CD4-positive, alpha-beta T cell treated with Interferon alpha-2 for 1 hour (primary cell): ENCODE data around the gene EHBP1.
"Not testable (repeated sequence)": the region's sequence is repeated elsewhere in the genome, so short reads cannot be mapped to it uniquely, and the experiment has no call there.

ENCODE experiments used
- DNase-seq, 2 donors: peaks; one replicate each; pipeline ENCODE4 v3.0.0-alpha.2; 2020 to 2022

The EHBP1 gene

GRCh38 chr2:62968668-62969067 lies 263.2 kb downstream of the EHBP1 start:
- DNase-seq, result no peak

DNA sequence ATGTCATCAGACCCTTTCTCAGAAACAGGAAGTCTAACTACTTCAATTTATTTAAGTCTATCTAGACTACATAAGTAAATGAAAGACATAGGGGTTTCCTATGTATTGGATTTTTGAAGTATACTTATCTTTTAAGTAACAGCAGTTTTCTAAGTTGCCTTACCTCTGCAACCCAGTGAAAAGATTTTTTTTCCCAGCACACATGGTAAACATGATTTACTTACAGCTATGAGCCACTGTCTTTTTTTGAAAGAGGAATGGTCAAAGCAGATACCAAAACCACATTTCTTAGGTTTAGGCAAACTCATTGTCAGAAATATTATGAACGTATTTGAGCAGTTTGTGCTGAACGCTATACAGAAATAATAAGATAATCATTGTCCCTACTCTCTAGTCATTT lies 266.4 kb downstream of the EHBP1 start:
- no peak for DNase-seq

- no peak for DNase-seq
Observed at GRCh38 chr2:62972601-62973000, 267.1 kb downstream of the EHBP1 start.

DNA sequence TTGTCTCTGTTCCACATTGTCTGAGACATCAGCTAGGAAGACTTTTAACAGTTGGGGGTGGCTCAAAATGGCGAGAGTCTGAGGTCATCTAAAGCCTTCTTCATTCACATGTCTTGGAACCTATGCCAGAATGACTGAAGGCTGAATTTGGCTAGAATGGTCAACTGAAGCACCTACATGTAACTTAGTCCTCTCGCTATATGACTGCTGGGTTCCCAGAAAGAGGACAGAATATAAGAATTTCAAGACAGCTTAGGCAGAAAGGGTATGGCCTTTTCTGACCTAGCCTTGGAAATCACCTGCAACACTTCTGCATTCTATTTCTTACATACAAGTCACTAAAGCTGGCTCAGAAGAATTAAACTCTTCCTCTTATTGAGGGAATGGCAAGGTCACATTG lies 269.5 kb downstream of the EHBP1 start:
- no peak for DNase-seq

DNA sequence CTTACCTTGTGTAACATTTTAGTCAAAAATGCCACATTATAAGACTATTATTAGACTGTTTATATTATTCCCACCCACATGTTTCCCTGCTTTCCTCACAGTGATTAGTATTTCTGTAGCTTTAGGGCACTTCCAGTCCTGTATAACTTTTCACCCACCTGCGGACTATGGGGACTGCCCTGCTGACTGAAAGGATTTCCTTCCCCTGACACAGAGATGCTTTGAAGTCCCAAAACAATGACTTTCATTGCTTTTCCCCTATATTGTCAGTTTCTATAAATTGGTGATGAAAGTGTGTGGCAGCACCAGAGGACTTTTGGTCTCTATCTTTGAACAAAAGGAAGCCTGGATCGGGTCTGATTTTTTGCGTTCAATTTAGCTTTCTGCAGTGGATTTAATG lies 286.1 kb downstream of the EHBP1 start:
- no peak for DNase-seq

GRCh38 chr2:62992561-62992960 lies 287.0 kb downstream of the EHBP1 start:
- no peak for DNase-seq

DNA sequence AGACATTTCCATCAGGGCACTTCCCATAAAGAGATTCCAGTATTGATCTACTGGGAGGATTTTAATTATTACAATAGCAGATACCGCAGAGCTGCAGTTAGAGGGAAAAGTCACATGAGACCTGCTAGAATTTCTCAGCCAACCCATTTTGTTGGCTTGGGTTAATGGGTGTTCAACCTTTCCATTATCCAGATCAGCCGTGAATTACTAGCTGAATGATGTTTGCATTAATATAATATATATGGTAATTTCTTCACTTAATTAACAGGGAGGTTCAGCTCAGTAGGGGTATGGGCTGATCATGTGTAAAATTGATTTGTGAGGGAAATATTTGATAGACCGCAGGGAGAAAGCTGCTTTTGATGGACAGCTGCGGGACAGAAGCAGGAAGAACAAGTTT lies 288.7 kb downstream of the EHBP1 start:
- DNase-seq, result no peak

DNA sequence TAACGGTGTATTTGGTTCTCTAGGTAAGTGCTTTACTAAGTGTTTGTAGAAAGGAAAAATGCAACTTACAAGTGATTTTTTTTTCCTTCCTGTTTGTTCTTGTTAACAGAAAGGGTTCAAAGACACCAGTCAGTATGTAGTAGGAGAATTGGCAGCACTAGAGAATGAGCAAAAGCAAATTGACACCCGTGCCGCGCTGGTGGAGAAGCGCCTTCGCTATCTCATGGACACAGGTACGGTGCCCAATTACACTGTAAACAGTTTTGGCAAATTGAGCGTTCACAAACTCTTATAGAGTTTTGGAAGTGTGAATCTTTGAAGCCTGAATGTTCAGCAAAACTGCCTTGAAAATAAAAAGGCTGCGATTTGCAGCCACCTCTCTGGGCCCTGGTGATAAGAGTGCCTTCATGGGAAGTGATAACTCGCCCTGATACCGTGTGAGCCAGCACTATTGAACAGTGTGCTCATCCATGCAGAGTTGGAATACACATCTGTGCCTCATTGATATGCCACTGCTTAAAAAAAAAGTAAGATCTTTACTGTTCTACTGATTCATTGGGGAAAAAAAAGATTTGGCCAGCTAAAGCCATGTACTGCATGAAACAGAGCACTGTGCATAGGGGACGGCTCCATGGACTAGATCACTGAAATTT lies 291.1 kb downstream of the EHBP1 start:
- DNase-seq, result no peak

- no peak for DNase-seq
Observed at GRCh38 chr2:62998949-62999348, 293.4 kb downstream of the EHBP1 start.

DNA sequence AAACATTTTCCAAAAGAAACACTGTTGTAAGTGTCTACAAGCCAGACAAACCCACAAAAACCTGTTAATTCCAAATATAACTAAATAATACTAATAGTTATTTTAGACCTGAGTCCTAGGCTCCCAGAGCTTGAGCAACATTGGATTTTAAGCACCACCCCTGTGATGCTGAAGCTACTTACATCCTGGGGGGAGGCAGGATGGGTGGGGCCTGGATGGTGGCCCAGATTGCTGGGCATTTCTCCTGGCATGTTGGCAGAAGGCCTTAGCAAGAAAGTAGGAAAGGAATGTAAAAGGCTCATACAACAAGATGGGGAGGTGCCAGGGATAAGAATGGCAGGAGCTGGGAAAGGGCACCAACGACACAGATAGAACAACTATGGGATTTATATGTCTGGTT lies 294.4 kb downstream of the EHBP1 start:
- no peak for DNase-seq

GRCh38 chr2:63000801-63001200 lies 295.3 kb downstream of the EHBP1 start:
- no peak for DNase-seq

DNA sequence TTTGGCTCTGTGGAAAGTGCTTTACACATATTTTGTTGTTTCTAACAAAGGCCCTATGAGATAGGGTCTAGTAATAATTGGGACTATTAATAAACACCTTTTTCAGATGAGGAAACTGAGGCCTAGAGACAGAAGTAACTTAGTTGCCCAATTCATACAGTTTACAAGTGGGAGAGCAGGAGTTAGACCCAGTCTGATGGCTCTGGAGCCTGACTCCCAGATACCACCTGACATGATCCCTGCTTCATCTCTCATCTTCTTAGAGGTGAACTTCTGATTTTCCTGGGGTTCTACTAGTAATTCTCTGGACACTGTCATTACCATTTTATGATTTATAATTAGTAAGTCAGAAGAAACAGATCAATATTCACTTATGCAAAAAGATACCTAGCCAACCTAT lies 296.1 kb downstream of the EHBP1 start:
- no peak for DNase-seq

DNA sequence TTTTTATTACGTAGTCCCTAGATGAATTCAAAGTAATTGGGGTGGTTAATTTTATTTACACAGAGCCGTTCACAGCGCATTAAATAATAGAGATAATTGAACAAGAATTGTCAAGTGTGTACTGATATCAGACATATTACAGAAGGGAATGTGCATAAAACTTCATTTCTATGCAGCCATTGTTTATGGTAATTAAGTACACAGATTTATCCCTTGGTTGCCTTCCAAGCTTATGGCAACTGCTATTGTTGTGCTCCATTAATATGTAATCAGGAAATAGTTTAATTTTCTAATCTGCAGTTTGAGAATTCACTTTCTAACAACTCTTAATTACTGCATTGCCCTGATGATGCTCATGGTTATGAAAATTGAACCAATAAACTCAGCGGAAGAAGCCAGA lies 297.8 kb downstream of the EHBP1 start:
- DNase-seq, result no peak

- no peak for DNase-seq
Observed at GRCh38 chr2:63007813-63008458, 302.4 kb downstream of the EHBP1 start.

DNA sequence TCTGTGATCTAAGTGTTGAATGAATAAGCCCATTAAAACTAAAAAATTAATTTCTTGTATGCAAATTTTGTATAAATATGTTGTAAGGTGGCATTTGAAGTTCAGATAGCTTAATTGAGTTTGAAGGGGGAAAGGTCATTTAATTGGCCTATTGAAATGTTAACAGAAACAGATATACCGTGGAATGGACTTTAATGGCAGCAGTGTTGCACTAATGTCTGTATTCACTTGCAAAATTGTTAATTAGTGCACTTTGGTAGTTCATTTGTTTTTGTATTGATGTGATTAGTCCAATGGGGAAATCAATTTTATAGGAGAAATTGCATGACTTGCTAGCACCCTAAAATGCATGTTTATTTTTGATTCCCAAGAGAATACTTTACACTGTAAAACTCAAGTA lies 303.3 kb downstream of the EHBP1 start:
- DNase-seq, result no peak

DNA sequence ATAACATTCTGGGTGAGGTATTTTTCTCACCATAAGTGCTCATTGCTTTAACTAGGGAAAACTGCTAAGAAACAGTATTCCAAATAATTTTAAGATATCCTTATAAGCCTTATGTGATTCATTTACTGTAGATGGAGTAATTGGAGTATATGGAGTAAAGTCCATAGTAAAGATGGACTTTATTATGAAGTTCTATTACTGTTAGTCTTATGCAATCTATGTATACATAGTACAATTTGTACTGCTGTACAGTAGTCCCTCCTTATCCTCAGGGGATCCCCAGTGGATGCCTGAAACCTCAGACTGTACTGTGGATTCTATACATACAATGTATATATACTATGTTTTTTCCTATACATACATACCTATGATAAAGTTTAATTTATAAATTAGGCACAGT lies 304.0 kb downstream of the EHBP1 start:
- DNase-seq, result no peak

DNA sequence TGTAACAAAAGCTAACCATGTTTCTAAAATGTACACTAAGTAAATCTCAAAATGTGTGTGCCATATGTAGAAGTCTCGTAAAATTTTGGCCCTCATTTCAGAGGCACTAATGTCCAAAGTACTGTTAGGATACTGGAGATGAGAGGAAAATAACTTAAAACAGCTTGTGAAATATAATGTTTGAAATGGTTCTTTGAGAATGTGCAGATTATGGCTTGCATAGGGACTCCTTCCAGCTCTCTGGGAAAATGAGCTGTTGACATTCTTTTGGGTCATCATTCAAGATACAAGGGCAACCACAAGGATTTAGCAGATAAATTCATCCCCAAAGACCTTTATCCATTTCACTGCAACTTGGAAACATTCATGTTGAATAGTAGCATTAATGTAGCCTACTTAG lies 307.0 kb downstream of the EHBP1 start:
- DNase-seq, result no peak

DNA sequence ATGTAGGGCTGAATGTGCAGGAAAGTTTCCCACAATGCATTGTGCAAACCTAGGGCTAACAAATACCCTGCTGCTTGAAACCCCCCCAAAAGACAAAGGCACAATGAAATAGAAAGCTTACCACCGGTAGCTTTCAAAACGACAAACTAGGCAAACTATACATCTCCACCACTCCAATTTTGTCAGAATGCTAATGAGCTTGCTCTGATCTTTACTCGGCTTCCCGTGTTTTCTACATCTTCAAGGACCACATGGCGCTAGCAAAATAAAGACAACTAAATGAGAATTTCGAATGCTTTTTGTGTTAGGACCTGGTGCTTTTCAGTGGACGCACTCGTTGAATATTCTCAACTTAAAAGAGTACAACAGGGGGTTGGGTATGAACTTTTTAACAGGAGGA lies 307.9 kb downstream of the EHBP1 start:
- no peak for DNase-seq

- DNase-seq, result no peak
Observed at GRCh38 chr2:63015389-63015788, 309.9 kb downstream of the EHBP1 start.

DNA sequence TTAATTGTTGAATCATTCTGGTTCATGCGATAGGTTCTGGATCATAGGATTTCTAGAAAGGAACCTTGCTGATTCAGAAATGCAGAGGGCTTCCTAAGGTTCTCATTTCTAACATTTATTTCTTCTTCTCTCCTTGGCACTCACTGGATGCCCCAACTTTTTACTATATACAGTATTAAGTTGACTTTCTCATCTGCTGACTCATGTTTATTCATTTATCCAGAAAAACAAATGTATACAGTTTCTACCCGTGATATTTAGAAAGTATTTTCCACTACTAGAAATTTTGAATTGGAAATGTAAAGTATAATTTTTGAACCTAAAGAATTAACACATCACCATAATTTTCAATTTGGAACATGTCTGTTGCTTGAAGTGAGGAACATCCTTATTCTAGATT lies 312.9 kb downstream of the EHBP1 start:
- no peak for DNase-seq

DNA sequence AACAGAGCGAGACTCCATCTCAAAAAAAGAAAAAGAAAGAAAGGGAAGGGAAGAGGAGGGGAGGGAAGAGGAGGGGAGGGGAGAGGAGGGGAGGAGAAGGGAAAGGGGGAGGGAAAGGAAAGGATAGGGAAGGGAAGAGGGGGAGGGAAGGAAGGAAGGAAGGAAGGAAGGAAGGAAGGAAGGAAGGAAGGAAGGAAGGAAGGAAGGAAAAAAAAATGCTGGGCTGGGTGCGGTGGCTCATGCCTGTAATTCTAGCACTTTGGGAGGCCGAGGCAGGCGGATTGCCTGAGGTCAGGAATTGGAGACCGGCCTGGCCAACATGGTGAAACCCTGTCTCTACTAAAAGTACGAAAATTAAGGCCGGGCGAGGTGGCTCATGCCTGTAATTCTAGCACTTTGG lies 314.2 kb downstream of the EHBP1 start:
- DNase-seq, result not testable (repeated sequence)

- no peak for DNase-seq
Observed at GRCh38 chr2:63023444-63023843, 317.9 kb downstream of the EHBP1 start.

- no peak for DNase-seq
Observed at GRCh38 chr2:63027220-63027619, 321.7 kb downstream of the EHBP1 start.

GRCh38 chr2:63029058-63029457 lies 323.5 kb downstream of the EHBP1 start:
- DNase-seq, result no peak

- DNase-seq, result no peak
Observed at GRCh38 chr2:63034526-63034925, 329.0 kb downstream of the EHBP1 start.
